ENCODE measurements around the gene KRABD2.
"Not testable (repeated sequence)": the region's sequence is repeated elsewhere in the genome, so short reads cannot be mapped to it uniquely, and the experiment has no call there.

The KRABD2 gene

GRCh38 chr17:8376271-8377067 lies at the start of gene KRABD2:
Gene KRABD2, minus strand, starts transcription at chr17:8376704.
- peak; percentile 91 for DNase-seq

- DNase-seq = no peak
These were observed 45.1 kb upstream of the KRABD2 start for GRCh38 chr17:8421571-8421970.

GRCh38 chr17:8420041-8420934 lies 43.8 kb upstream of the KRABD2 start:
- DNase-seq = no peak

- no peak for DNase-seq
These were observed 42.8 kb upstream of the KRABD2 start for GRCh38 chr17:8419305-8419704.

- DNase-seq = no peak
These were observed 42.0 kb upstream of the KRABD2 start for GRCh38 chr17:8418471-8418870.

GRCh38 chr17:8417806-8418205 lies 41.3 kb upstream of the KRABD2 start:
- no peak for DNase-seq

- DNase-seq = no peak
These were observed 37.4 kb upstream of the KRABD2 start for GRCh38 chr17:8413938-8414337.

- DNase-seq = no peak
These were observed 36.8 kb upstream of the KRABD2 start for GRCh38 chr17:8413328-8413727.

GRCh38 chr17:8412089-8412488 lies 35.6 kb upstream of the KRABD2 start:
- no peak for DNase-seq

GRCh38 chr17:8410883-8411238 lies 34.4 kb upstream of the KRABD2 start:
- no peak for DNase-seq

GRCh38 chr17:8409966-8410882 lies 33.7 kb upstream of the KRABD2 start:
- peak; percentile 82 for DNase-seq

GRCh38 chr17:8408371-8408770 lies 31.9 kb upstream of the KRABD2 start:
- no peak for DNase-seq

- DNase-seq = no peak
These were observed 29.7 kb upstream of the KRABD2 start for GRCh38 chr17:8406174-8406573.

- no peak for DNase-seq
These were observed 29.1 kb upstream of the KRABD2 start for GRCh38 chr17:8405499-8406016.

- no peak for DNase-seq
These were observed 26.5 kb upstream of the KRABD2 start for GRCh38 chr17:8402921-8403536.

- DNase-seq = no peak
These were observed 24.6 kb upstream of the KRABD2 start for GRCh38 chr17:8401107-8401506.

- no peak for DNase-seq
These were observed 22.5 kb upstream of the KRABD2 start for GRCh38 chr17:8398980-8399379.

- no peak for DNase-seq
These were observed 21.1 kb upstream of the KRABD2 start, which contains the start of gene RNF222 for GRCh38 chr17:8397636-8398035. Gene RNF222, minus strand, starts transcription at chr17:8397827. Its CDS starts 4,366 bp downstream, at chr17:8393461.

- DNase-seq = not testable (repeated sequence)
These were observed 18.0 kb upstream of the KRABD2 start for GRCh38 chr17:8394497-8394896.

GRCh38 chr17:8393470-8394231 lies 17.1 kb upstream of the KRABD2 start:
- DNase-seq = no peak
